Measurements from ENCODE around the gene MMP10.
"Not testable (repeated sequence)": the region's sequence is repeated elsewhere in the genome, so short reads cannot be mapped to it uniquely, and the experiment has no call there.

The MMP10 gene

GRCh38 chr11:102783720-102784119, 3.3 kb upstream of the MMP10 start:
- no peak for DNase-seq (ENCODE audit: low spot score)

- no peak for DNase-seq (ENCODE audit: low spot score)
These were observed 2.6 kb upstream of the MMP10 start for GRCh38 chr11:102783016-102783415.

- DNase-seq (ENCODE audit: low spot score): no peak
These were observed 1.2 kb upstream of the MMP10 start for GRCh38 chr11:102781676-102782075.

- DNase-seq (ENCODE audit: low spot score): no peak
These were observed 4.0 kb downstream of the MMP10 start for GRCh38 chr11:102776454-102776853.

GRCh38 chr11:102773386-102773785, 7.0 kb downstream of the MMP10 start:
- DNase-seq (ENCODE audit: low spot score): no peak

- DNase-seq (ENCODE audit: low spot score): no peak
These were observed 9.1 kb downstream of the MMP10 start for GRCh38 chr11:102771351-102771750.

GRCh38 chr11:102770191-102770590, 10.2 kb downstream of the MMP10 start:
- DNase-seq (ENCODE audit: low spot score): no peak

- no peak for DNase-seq (ENCODE audit: low spot score)
These were observed 12.6 kb downstream of the MMP10 start for GRCh38 chr11:102767800-102768199.

GRCh38 chr11:102763440-102763839, 17.0 kb downstream of the MMP10 start:
- no peak for DNase-seq (ENCODE audit: low spot score)

- DNase-seq (ENCODE audit: low spot score): no peak
These were observed 18.1 kb downstream of the MMP10 start for GRCh38 chr11:102762361-102762767.

GRCh38 chr11:102761646-102762238, 18.7 kb downstream of the MMP10 start:
- DNase-seq (ENCODE audit: low spot score): no peak

- DNase-seq (ENCODE audit: low spot score): peak; percentile 72
These were observed 19.9 kb downstream of the MMP10 start for GRCh38 chr11:102760344-102761035.

- peak; percentile 30 for DNase-seq (ENCODE audit: low spot score)
These were observed 22.4 kb downstream of the MMP10 start for GRCh38 chr11:102757823-102758549.

GRCh38 chr11:102753267-102753666, 27.2 kb downstream of the MMP10 start:
- DNase-seq (ENCODE audit: low spot score): no peak

GRCh38 chr11:102751673-102752072, 28.8 kb downstream of the MMP10 start:
- no peak for DNase-seq (ENCODE audit: low spot score)

- no peak for DNase-seq (ENCODE audit: low spot score)
These were observed 31.2 kb downstream of the MMP10 start for GRCh38 chr11:102749101-102749722.

GRCh38 chr11:102746746-102747578, 33.5 kb downstream of the MMP10 start:
- DNase-seq (ENCODE audit: low spot score): not testable (repeated sequence)

GRCh38 chr11:102734650-102735049, 45.8 kb downstream of the MMP10 start:
- no peak for DNase-seq (ENCODE audit: low spot score)

- peak; percentile 48 for DNase-seq (ENCODE audit: low spot score)
These were observed 47.1 kb downstream of the MMP10 start for GRCh38 chr11:102733232-102733875.

- DNase-seq (ENCODE audit: low spot score): not testable (repeated sequence)
These were observed 49.5 kb downstream of the MMP10 start for GRCh38 chr11:102730944-102731343.

All from AG08396 (cell line).